NCI-H2196 (cell line): ENCODE results near the gene FBXO2.
A peak's percentile ranks its signal among the peaks of the same experiment; 100 is the strongest.
"Not testable (repeated sequence)": the region's sequence is repeated elsewhere in the genome, so short reads cannot be mapped to it uniquely, and the experiment has no call there.

Experiments
- DNase-seq: peaks from one replicate; lab custom pipeline; 2025; ENCODE audit not compliant: unreplicated experiment; lab: John Stamatoyannopoulos, UW

The FBXO2 gene

GRCh38 chr1:11634365-11635192 lies 19.6 kb downstream of the FBXO2 start:
- DNase-seq: no peak

- no peak for DNase-seq
These were observed 24.8 kb downstream of the FBXO2 start for GRCh38 chr1:11629184-11630016.

DNA sequence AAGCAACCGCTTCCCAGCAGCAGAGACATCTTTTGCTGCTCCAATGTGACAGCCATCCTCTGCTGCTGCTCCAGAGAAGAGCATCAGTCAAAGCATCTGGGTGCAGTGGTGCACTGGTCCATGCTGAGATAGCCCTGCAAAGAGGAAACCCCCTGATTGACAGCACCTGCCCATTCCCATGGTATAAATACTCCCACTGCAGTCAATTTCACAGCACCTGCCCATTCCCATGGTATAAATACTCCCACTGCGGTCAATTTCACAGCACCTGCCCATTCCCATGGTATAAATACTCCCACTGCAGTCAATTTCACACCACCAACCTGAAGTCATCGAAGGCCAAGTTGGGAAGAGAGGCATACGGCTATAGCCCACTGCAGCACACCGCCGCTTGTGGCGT lies 25.5 kb downstream of the FBXO2 start:
- DNase-seq: no peak

DNA sequence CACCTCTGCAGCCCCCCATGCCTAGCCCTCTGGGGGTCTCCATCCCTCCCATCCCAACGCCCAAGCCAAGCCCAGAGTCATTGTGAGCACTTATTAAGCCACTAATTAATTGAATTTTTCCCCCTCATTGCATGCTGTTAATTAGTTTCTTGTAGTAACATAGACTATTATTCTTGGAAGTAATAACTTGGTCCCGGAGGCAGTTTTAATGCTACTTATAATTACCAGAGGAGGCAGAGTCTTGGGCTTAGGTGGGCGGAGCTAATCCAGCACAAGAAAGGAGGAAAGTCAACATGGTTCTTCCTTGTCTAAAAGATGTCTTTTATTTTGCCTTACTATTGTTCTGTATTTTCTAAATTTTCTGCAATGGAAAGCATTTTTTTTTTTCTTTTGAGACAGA lies 27.7 kb downstream of the FBXO2 start:
- no peak for DNase-seq

- DNase-seq: no peak
These were observed 30.5 kb downstream of the FBXO2 start for GRCh38 chr1:11623702-11624101.

GRCh38 chr1:11622398-11622797 lies 31.8 kb downstream of the FBXO2 start:
- no peak for DNase-seq

GRCh38 chr1:11620924-11621323 lies 33.3 kb downstream of the FBXO2 start:
- DNase-seq: no peak

DNA sequence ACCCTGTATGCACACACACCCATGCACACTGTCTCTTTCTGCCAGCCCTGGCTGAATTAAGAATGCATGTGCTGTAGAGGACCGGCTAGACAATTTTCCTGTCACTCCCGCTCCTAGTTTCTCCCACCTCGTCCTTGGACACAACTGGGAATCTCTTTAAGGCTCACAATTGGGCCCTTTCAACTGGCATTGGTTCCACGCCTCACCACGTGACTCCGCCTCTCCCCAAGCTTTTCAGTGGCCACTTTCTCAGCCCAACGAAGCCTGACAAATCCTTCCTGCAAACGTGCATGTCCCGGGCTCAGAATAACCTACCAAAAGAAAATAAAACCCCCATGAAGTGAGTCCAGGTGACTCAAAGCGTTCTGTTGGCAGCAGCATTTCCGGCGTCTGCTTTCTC lies 33.8 kb downstream of the FBXO2 start:
- no peak for DNase-seq

- no peak for DNase-seq
These were observed 36.5 kb downstream of the FBXO2 start for GRCh38 chr1:11617741-11618140.

GRCh38 chr1:11617314-11617713 lies 36.9 kb downstream of the FBXO2 start:
- peak; percentile 75 for DNase-seq

DNA sequence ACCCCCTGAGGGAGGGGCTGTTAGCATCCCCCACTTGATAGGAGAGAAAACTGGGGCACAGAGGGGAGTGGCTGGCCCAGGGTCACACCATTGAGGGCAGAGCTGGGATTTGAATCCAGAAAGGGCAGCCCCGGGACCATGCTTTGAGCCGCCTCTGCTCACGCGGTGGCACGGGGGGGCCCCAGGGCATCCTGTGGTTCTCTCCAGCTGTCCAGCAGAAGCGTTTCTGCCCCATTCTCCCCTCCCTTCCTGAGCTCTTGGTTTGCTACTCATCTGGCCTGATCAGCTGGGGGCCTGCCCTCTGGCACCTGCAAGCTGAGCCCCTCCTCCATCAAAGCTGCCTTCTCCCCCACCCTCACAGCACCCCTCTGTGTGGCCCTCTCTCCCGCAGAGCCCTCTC lies 37.5 kb downstream of the FBXO2 start:
- DNase-seq: no peak

GRCh38 chr1:11615090-11615489 lies 39.1 kb downstream of the FBXO2 start:
- no peak for DNase-seq

- DNase-seq: no peak
These were observed 40.9 kb downstream of the FBXO2 start for GRCh38 chr1:11613347-11613746.

DNA sequence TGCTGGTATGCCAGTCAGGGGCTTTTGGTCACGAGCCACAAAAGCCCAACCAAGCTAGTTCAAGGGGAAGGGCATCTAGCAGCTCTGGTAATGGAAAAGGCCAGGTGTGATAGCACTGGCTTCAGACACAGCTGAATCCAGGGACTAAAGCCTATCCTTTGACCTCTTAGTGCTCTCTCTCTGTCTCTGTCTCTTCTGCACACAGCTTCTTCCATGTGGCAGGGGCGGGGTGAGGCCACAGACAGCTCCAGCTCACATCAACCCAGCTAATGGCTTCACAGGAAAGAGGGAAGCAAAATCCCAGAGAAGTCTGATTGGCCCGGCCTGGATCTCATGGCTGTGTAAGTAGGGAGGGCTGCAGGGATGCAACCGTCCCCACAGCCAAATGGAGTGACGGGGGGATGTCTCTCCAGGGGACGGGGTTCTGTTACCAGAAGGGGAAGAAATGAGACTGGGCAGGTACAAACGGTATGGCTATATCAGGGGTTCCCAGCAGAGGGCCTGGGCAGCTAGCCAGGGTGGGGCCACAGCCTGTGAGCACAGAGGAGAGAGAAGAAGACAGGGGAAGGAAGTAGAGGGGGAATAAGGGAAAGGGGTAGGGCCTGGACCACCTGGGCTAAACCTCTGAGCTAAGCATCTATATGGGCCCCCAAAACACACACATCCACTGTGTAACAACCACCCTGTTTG lies 42.4 kb downstream of the FBXO2 start:
- no peak for DNase-seq

DNA sequence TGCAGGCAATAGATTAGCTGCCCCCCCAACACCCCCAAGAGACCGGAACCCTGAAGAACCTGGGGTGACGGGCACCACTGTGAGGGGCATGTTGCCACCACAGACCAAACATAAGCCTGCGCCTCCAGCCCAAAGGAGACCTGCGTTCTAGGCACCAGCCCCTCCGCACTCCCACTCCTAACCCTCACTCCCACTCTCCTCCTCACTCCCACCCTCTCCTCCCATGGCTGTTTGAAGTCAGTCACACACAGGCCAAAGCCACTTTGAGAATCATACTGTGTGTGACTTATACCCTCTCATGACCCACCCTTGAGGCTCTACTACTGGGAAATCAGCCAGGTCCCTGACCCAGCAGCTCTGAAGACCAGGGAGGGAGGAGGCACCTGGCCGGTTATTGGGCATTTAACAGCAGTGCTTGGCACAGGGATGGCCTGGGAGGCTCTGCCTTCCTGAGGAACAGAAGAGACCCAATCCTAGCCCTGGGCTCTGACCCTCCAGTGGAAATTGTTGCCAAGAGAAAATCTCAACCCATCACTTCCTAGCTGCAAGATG lies 43.5 kb downstream of the FBXO2 start:
- DNase-seq: peak; percentile 53

DNA sequence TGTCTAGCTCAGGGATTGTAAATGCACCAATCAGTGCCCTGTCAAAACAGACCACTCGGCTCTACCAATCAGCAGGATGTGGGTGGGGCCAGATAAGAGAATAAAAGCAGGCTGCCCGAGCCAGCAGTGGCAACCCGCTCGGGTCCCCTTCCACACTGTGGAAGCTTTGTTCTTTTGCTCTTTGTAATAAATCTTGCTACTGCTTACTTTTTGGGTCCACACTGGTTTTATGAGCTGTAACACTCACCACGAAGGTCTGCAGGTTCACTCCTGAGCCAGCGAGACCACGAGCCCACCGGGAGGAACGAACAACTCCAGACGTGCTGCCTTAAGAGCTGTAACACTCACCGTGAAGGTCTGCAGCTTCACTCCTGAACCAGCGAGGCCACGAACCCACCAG lies 44.9 kb downstream of the FBXO2 start:
- not testable (repeated sequence) for DNase-seq

- DNase-seq: not testable (repeated sequence)
These were observed 45.6 kb downstream of the FBXO2 start for GRCh38 chr1:11608596-11609130.

GRCh38 chr1:11606775-11607174 lies 47.5 kb downstream of the FBXO2 start:
- DNase-seq: no peak

- no peak for DNase-seq
These were observed 51.2 kb downstream of the FBXO2 start for GRCh38 chr1:11602981-11603380.

GRCh38 chr1:11602424-11602823 lies 51.8 kb downstream of the FBXO2 start:
- DNase-seq: no peak

DNA sequence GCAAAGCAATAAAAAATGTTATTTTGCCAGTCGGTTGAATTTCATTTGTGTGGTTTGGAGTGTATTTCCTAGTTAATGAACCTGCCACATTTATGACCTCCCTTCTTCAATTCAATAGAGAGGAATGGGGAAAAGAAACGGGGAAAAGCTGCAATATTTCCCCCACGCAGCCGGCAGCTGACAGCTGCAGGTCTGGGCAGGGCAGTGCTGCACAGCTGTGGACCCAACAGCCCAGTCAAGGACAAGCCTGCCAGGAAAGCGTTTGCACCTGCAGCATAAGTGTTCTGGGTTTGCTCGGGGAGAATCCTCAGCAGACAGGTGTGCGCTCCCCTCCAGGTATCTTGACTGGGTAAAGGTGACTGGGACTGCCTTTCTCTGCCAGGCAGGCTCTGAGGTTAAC lies 53.4 kb downstream of the FBXO2 start:
- DNase-seq: peak; percentile 63
